Activated gamma-delta T cell treated with anti-CD3 and anti-CD28 coated beads, Interleukin-2, amount 50 U/mL, for 16 hours (primary cell): Measurements from ENCODE around the gene MIDN.
A peak's percentile ranks its signal among the peaks of the same experiment; 100 is the strongest.

Experiments used
- DNase-seq: peaks from one replicate; pipeline ENCODE4 v3.0.0-alpha.2; 2020; ENCODE audit warnings: low read depth

MIDN gene

DNA sequence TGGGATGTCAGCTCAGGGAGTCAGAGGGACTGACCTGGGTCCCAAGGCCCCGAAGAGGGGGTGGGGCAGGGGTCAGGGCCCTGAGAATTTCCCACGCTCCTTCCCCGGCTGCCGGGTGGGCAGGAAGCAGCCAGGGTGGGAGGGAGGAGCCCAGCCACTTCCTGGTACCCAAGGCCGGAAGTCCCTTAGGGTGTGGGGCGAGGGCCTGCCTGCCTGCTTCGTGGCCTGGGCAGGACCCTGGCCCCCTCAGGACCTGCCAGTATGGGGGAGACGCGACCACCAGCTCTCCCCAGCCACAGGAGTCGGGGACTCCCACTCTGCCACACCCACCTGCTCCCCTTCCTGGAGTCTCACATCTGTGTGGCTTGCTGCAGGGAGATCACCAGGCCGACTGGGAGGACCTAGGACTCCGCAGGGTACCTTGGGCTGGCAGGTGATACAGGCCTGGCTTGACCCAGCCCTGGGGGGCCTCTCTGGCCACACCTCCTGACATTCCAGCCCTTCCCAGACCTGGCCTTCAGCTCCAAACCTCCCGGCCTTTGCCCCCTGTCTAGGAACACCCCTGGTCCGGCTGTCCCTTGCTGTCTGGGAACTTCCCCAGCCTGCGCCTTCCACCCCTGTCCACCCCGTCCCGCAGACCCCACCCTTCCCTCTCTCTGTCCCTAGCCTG lies 11.0 kb downstream of the MIDN start:
- peak; percentile 53 for DNase-seq

DNA sequence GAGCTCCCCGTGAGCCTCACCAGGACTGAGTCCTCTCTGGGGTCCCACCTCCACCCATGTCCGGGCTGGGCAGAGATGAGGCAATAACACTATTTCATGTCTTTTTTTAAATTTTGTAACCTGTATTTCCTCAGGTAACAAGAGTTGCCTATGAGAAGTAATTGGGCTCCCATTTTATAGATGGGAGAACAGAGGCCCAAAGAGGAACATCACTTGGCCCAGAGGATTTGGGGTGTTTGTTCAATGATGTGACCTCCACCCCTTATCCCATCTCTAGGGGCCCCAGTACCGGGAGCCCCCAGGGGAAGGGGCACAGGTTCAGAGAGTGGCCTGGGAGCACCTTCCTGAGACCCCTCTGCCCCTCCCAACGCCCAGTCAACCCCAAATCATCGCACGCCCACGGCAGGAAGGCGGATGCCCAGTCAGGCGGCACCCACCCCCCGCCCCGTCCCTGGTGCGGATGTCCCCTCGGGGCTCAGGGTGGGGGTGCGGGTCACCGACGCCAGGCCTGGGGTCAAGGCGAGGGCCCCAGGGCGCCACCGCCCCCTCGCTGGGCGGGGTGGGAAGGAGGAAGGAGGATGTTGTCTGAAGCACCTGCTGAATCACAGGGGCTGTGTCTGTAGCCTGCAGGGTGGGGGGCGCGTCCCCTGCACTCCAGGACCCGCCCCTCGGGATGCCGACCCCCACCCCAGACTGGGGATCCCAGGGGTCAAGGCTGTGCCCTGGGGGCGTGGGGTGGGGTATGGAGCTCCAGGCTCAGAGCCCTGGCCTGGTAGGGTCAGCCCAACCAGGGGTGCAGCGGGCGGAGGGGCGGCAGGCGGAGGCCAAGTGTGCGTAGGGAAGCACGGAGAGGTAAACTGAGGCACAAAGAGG lies 11.7 kb downstream of the MIDN start:
- DNase-seq, result peak; percentile 42

DNA sequence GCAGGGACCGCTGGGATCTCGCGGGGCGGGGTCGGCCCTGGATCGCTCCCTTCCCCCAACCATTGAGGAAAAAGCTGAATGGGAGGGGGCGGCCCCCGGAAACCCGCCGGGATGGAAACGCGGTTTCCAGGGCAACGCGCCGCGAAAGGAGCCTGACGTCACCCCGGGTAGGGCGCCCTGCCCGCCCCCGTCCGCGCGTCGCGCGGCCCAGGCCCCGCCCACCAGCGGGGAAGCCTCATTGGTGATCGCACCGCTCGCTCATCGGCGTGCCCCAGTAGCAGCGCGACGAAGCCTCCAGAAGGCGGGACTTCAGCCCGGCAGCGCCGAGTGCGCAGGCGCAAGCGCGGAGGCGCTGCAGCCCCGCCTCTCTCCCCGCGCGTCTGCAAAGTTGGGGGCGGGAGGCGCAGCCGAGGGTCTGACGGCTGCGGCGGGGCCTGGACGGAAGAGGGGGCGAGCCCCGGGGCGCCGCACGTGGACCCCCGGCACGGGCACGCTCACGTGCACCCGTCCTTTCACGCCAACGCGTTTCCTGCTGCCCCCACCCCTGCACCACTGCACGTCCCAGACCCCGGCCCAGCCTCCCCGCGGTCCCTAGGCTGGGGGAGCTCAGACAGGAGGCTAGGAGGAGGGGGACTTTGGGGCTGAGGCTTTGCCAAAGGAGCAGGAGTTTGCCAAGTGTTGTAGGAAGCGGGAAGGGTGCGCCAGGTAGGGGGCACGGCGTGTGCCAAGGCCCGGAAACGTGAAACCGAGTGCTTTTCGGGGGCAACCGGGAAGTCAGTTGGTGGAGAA lies 12.6 kb downstream of the MIDN start:
- DNase-seq, result peak; percentile 92

DNA sequence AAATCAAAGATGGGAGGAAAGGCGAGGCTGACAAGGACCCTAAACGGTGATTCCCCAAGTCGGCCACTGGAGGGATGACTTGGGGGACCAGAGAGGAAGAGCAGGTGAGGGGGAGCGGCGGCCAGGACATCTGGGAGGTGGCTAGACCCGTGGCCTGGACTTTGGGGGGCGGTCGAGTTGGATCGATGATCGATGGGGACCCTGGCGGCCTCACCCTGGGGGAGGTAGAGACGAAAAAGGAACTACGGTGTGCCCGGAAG lies 13.1 kb downstream of the MIDN start:
- DNase-seq, result no peak

DNA sequence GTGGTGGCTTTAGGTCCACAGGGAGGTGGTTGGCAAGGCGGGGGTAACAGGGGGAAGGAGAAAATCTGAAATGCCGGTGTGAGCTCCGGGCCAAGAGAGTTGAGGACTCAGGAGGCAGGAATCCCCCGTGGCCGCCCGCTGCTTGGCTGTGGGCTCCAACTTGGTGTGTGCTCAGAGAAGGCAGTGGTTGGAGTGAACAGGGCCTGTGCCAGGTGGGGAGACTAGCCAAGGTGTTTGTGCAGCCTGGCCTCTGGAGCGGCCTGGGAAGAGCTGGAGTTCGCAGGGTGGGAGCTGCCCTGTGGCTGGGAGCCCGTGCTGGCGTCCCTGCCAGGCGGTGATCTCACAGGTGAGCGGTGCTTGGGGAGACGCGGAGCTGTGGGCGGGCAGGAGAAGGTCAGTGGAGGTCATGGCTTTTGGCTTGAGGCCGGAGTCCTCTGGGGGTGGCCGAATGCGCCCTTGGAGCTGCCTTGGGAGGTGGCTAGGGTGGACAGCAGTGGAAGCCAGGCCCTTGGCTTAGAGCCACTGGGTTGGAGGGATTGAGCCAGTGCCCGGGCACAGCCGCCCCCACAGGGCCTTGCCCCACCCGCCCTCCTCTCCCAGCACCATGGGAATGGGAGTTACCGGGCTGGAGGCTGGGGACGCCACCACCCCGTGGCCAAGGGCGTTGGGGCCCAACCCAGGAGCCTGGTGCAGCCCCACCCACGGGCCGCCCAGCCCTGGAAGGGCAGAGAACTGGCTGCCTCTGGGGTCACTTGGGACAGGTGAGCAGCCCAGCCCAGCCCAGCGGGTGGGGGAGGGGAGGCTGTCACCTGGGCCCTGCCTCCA lies 13.6 kb downstream of the MIDN start:
- DNase-seq, result no peak

DNA sequence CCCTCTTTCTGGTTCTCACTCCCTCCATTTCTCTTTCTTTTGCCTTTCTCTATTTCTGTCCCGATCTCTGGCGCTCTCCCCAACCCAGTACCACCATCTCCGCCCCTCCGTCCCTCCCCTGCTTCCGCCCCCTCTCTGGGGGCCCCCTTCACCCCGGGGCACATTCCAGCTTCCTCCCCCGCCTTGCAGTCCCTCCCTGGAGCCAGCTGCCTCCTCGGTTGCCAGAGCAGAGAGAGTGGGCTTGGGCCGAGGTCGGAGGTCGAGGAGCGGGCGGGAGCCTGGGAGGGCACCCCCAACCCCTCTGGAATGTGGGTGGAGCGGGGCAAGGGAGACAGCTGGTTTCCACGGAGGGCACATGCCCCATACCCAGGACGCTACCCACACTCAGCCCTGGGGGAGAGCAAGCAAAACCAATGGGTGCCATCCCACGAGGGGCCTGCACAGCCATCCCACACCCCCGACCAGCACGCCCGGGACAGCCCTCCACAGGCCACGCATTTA lies 14.3 kb downstream of the MIDN start:
- no peak for DNase-seq

DNA sequence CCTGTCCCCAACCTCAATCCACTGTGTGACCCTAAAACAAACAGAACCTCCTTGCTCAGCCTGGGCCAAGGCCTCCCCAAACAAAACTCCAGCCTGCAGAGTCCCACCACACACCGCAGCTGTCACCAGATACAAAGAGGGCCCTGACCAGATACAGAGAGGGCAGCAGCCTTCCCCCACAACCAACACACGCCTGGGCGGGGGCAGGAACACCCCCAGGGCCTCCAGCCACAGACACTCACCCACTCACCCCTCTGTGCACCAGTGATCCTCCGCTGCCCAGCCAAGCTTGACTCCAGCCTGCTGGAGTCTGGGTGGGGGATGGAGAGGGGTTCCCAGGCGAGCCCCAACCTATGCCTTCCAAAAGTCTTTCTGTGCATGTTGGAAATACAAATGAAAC lies 14.8 kb downstream of the MIDN start:
- DNase-seq, result no peak

DNA sequence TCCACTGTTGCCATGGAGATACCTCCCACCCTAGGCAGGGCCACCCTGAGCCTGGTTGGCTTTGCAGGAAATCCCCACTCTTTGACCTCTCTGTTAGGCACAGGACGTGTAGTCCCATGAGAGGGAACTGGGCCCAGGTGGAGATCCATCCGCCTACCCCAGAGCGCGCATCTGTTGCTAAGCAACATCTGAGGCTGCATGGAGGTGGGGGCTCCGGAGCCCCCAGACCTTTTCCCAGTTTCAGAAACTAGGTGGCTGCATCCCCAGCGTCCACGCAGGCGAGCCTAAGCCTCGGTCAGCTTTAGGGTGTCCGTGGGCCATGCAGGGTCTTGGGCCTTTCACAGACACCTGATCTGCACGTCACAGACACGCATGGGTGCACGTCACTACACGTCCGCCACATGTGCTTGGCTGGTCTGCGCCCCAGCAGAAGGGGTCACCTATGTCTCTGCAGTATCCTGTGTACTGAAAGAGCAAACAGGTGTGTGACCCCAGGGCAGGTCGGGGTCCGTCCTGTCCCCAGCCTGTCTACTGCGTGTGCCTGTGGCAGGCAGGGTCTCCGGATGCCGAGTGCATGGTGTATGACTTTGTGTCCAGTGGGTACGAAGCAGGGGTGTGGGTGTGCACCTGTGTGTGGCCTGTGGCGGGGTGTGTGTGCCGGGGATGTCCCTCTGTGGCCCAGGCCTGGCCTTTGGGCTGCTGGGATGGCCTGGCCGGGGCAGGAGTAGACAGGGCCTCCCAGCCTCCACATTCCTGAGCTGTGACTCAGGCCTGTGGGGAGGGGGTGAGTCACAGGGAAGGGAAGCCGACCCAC lies 16.6 kb downstream of the MIDN start:
- DNase-seq, result no peak

DNA sequence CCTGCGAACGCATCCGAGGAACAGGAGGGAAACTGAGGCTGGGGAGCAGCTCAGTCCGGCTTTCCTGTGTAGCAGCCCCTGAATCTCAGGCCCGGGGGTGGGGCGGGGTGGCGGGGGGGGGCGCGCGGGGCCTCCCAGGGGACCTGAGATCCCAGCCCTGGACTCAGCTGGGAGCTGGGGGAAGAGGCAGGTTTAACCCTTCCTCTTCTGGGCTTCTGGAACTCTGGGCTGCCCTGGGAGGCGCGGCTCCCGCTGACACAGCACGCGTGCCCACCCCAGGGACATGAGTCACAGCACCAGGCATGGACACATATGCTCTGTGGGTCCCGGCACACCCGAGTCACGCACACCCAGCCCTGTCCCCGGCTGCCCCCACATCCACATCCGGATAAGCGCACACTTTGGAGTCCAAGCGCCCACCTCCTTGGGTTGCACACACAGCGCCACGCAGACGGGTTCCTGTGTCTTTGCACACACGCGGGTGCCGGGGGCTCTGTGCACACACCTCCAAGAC lies 17.3 kb downstream of the MIDN start:
- DNase-seq, result no peak

DNA sequence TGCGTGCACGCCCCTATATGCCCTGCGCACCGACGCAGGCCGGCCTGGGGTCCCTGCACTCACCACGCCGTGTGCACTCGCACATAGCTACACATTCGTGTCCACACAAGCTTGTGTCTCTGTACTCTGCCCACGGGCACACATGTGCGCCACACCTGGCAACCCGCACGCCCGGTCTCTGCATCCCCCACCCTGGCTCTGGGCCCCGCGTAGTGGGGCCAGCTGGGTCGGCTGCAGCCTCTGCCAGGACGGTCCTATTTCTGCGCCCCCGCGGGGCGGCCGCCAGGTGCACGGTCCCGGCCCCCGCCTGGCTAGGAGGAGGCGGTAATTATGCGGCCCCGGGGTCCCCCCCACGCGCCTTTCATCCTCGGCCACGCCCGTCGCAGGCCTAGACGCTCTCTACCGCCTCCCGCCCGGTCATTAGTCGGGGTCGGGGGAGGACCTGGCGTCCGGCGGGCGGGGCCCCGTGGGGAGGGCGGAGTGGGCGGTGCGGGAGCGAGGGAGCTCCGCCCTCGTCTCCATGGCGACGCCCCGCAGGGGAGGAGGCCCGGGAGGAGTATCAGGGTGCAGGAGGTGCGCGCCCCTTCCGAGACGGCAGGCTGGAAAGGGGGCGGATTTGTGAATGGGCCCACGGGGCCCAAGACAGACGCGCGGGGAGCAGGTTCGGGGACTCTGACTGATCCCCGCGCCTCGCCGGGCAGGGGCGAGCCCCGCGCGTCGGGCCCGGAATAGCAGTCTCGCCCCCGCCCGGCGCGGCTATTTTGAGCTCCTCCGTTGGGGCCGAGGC lies 17.9 kb downstream of the MIDN start:
- peak; percentile 71 for DNase-seq

DNA sequence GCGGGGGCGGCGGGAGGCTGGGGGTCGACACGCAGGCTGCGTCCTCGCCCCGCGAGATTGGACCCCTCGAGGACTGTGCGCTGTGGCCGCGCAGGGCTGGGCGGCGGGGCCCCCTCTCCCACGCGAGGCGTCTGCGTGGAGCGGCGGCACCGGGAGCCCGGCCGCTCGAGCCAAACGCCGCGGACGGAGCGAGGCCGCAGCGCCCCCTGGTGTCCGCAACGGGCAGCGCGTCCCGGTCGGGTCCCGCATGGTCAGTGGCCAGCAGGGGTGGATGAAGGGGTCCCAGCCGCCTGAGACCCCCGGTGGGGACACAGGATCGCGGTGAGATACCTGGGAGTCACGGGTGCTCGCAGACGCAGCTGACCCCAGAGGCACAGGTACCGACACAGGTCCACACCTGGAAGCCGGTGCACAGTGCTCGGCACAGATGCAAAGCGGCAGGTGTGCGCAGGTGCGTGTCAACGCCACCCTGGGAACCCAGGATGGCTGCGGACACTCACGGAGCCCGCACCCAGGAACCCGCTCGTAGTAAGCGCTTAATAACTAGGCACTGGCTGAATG lies 18.6 kb downstream of the MIDN start:
- DNase-seq, result peak; percentile 56

DNA sequence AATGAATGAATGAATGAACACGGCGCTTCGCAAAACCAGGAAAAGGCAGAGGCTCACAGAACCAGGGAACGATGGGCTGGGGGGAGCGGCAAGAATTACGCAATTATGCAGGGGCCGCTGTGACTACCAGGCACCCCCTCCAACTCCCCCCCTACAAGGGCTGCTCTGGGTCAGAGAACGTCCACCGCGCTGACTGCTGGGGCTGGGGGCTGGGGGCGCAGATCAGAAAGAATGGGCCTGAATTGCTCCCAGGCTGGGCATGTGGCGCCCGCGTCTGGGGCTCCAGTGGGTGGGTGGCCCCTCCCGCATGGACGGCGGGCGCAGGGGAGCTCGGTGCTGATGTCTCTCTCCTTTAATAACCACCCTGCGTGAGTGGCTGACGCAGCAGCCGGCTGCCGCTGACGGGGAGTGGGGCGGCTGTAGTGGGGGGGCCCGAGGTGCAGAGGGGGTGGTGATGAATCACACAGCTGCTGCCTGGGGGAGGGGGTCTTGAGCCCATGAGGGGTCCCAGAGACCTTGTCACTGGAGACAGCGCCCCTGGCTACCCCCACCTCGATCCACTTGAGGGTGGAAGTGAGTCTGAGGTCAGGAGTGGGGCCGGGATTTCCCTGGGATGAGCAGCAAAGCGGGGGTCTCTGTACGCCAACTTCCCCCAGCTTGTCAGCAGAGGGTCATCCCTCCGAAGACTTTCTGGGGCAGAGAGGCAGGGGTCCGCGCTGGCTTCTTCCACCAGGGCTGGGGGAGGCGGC lies 19.3 kb downstream of the MIDN start:
- DNase-seq, result no peak

DNA sequence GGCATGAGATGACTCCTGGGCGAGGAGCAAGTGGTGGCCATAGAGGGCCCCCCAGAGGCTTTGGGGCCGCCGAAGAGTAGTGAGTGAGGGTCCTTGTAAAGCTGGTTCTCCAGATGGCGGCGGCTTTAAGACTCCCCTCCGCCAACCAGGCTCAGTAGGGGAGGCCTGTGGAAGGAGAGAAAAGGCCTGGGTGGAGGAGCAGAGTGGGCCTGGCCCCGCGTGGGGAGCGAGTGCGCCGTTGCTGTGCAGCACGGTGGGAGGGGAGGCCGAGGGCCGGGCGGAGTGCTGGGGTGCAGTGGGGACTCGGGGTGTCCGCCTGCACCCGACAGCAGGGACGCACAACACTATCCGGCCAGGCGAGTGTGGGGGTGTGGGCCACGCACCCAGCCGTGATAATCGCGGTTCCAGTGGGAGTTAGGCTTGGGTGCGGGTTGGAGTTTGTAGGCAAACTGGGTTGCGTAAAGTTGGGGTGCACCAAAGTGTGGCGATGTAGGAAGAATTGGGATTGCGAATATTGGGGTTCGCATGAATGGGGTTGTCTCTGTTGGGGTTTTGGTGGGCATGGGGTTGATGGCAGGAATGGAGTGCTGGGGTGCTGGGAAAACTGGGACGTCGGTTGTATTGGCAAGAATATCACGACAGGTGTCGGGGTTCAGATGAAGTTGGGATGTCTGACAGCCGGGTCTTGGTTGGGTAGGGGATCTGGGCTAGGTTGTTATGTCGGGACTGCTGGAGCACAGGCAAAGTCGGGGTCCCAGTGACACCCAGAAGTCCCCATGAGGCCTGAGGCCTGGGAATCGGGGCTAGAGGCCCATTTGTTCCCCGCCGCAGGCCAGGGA lies 20.1 kb downstream of the MIDN start:
- no peak for DNase-seq

DNA sequence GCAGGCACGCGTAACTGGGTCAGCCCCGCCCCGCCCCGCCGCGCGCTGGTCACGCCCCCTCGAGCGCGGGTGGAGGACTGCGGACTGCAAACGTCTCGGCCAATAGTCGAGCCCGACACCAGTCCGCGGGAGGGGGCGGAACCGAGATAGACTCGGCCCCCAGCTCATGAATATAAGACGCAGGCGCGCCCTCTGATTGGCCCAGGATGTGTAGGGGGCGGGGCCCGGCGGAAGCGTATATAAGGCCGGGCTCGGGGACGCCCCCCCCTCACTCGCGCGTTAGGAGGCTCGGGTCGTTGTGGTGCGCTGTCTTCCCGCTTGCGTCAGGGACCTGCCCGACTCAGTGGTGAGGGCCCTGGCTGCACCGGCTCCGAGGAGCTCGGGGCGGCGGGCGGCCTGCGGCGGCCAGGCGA lies 20.7 kb downstream of the MIDN start, which contains the start of gene CIRBP:
CIRBP (plus strand) TSS at position 268 of the 413 bp plus-strand sequence. CDS start 1,602 bp downstream, outside the sequence.
- DNase-seq, result peak; percentile 99

DNA sequence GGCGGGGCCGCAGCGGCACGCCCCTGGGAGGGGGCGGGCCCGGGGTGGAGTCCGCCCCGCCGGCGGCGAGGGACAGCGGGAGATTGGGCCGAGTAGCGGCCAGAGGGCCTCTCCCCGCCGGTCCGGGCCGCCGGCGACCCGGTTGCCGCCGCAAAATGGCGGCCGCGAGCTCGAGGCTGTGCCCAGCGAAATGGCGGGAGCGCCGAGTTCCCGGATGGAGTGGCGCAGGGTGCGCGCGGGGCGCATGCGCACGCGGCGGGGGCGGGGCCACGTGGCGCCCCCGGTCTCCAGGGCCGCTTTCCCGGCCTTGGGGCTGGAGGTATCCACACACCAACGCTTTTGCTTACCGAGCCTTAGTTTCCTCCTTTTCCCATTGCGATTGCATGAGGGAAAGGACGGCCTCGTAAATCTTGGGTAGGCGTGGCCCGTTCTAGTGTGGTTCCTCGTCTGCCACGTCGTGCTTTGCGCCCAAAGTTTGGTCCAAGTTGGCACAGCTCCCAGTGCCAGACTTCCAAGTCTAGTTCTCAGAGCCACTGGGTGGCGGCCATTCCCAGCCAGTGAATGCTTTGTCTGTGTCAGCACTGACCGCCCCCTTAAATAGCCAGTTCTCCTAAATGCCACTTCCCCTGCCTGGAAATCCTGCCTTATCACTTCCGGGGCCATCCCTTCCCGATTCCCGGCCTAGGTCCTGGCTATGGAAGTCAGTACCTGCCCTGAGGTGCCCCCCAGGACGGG lies 21.3 kb downstream of the MIDN start:
- peak; percentile 77 for DNase-seq

DNA sequence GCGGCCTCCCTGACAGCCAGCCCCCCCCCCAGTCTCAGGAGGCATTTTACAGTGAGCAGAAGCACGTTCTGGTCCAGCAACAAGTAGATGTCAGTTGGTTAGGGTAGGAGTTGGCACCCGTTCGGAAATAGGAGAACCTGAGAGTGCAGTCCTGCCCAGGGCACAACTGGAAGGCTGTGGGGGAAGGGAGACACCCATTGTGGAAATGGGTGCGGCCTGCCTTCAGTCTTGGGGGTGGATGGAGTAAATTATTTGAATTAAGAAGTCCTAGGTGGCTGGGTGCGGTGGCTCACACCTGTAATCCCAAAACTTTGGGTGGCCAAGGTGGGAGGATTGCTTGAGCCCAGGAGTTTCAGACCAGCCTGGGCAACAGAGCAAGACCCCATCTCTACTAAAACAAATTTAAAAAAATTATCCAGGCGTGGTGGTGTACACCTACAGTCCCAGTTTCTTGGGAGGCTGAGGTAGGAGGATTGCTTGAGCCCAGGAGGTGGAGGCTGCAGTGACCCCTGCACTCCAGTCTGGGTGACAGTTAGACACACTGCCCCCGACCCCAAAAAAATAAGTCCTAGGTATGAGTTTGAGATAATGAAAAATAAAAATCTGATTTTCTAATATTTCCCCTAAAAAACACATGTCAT lies 21.9 kb downstream of the MIDN start:
- DNase-seq, result no peak
